Measurements from ENCODE around the gene HERC3.

The HERC3 gene

GRCh38 chr4:88661739-88662138 is 69.5 kb downstream of the HERC3 start:
- FAIRE-seq: no peak

GRCh38 chr4:88672987-88673386 is 80.7 kb downstream of the HERC3 start:
- FAIRE-seq: peak; percentile 51

GRCh38 chr4:88673886-88674285 is 81.6 kb downstream of the HERC3 start:
- no peak for FAIRE-seq

DNA sequence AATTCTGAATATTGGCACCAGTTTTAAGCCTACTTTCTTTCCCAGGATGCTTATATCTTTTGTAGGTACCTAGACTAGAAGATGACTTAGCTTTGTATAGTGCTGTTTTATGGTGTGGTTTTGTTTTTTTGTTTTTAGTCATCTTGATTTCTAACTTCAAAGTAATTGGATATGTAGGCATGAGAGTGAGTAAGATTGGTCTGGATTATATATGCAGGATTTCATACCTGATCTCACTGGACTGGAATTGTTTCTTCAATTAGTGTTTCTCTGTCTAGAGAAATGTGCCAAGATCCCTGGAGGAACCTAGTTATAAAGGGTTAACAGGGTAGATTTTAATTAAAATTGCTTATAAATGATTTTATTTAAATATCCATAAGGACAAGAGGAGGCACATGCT is 82.3 kb downstream of the HERC3 start:
- no peak for FAIRE-seq

DNA sequence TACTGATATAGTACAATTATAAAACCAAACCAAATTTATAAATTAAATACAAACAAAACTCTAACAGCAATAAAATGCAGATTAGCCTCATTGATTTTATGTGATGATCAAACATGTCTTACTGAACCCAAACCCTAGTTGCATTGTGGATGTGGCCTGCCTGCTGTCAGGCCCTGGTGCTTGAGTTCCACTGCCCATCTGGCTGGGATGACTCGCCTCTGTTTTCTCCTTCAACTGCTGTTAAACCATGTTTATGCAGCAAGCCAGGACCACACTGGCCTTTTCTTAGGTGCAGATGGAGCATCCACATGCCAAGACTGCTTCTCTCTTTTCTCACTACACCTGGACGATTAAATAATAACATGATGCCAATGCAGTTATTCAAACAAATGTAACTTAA is 82.7 kb downstream of the HERC3 start:
- FAIRE-seq: no peak

DNA sequence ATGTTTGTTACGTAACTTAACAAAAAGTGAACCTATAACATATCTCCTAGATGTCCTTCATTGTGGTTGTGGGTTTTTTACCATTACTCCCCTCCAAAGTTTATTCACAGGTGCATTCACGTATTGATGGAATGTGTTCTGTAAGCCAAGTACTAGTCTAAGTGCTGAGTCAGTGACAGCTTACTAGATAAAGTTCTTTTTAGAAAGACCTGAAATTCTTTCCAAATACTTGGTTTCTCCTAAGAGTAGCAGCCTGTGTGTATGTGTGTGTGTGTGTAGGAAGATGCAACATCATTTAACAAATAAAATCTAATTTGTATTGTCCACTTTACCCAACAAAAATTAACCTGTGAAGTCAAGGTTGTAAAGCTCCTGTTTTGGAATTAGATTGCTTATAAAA is 83.3 kb downstream of the HERC3 start:
- FAIRE-seq: no peak

DNA sequence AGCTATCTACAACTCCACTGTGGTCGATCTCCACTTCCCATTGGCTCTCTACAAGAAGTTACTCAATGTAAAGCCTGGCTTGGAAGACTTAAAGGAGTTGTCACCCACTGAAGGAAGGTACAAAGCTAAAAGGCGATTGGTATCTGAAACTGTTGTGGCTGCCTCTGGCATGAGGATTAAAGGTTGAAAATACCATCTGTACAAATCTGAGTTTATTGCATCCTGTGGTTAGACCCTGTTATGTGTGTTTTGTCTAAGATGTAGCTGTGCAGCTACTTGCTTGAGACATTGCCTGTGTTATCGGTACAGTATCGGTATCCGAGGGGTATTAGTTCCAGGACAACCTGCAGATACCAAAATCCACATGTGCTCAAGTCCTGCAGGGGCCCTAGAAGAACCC is 88.9 kb downstream of the HERC3 start:
- no peak for FAIRE-seq

- no peak for FAIRE-seq
These were observed 98.1 kb downstream of the HERC3 start for GRCh38 chr4:88690355-88690754.

DNA sequence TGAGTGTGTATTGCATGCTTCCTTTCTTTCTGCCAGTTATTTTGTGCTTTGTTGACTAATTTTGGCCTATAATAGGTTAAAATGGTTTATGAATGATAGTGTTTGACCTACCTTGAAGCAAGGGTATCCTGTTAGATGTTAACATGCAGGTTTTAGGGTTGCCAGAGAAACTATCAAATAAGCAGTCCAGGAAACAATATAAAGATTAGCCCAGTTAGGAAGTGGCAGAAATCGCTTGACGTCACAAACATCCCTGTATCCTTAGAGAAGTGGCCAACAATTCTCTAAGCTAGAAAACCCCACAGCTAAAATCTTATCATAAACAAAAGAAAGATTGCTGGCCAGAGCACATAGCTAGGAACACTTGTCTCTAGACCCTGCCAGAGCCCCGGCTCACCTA is 101.5 kb downstream of the HERC3 start:
- no peak for FAIRE-seq

GRCh38 chr4:88696630-88697029 is 104.3 kb downstream of the HERC3 start:
- FAIRE-seq: no peak

DNA sequence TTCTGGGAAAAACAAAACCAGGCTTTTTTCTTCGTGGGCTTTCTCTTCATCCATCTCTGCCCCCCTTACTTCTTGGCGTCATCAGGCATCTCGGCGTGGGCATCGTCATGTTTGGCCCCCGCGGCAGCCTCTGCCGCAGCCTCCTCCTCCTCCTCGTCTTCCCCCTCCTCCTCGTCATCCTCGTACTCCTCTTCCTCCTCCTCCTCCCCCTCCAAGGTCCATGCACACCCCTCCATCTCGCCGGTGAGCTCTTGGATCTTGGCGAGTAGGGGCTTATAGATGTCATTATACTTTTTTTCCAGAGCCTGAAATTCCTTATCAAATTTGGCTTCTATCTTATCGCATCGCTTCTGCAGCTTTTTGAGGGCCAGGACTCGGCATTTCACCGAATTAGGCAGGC is 104.9 kb downstream of the HERC3 start:
- no peak for FAIRE-seq

GRCh38 chr4:88697588-88698329 is 105.5 kb downstream of the HERC3 start, which contains the start of gene NAP1L5:
NAP1L5 (minus strand) TSS chr4:88697829; CDS start chr4:88697754, 75 bp downstream.
- no peak for FAIRE-seq

- FAIRE-seq: no peak
These were observed 106.2 kb downstream of the HERC3 start for GRCh38 chr4:88698519-88698918.

DNA sequence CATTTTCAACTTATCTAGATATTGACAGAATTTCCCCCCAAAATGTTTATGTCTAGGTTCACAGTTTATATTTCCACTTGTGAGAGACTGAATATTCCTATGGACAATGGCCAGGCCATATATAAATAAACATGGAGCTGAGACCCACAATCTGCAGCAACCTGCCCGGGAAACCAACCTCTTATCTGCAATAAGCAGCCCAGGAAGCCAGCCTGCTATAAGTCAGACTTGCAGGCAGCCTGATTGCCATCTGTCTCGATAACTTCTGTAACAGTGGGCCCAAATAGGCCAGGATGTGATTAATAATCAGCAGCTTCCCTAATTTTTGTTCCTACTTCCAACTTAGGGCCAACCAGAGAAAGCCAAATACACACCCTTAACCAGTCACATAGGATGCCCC is 110.5 kb downstream of the HERC3 start:
- FAIRE-seq: no peak

GRCh38 chr4:88705223-88705622 is 112.9 kb downstream of the HERC3 start:
- no peak for FAIRE-seq

DNA sequence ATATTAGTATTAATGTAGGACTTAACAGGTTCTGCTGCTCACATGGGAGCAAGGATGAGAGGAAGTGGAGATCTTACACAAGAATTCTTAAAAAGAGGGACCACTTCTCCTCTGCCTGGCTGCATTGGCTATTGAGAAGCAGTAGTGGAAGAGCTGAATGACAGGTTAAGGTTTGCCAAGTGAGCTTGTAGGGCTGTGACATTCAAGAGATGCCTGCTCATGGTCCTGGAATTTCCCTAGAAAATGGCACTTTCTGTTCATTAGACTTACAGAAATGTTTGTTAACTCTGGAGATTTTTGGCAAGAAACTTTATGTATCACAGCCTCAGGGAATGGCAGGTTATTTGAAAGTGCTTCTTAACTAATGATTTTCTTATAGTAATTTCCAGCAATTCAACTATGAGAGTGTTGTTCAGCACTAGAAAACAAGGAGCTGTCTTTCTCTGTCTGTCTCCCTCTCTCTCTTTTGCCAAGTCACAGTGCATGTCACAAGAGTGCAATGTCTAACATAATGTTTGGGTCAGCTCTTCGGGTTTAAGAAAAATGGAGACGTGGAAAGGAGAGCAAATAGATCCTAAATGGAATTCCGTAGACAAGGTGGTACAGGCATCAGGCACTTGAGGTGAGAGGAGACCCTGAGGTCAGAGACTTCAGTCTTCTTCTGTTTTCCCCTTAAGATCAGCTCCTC is 113.7 kb downstream of the HERC3 start:
- FAIRE-seq: no peak

DNA sequence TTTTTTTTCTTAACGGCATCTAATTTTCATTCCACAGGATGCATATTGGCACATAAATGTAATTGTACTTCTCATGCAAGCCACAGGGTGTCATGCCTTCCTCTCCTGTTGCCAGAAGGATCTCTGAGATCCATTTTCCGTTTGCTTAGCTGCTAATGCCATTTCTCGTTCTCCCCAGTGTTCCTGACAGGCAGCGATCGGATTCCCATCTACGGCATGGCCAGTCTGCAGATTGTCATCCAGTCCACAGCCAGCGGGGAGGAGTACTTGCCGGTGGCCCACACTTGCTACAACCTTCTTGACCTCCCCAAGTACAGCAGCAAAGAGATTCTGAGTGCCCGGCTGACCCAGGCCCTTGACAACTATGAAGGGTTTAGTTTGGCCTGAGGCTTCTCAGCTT is 114.3 kb downstream of the HERC3 start:
- no peak for FAIRE-seq

DNA sequence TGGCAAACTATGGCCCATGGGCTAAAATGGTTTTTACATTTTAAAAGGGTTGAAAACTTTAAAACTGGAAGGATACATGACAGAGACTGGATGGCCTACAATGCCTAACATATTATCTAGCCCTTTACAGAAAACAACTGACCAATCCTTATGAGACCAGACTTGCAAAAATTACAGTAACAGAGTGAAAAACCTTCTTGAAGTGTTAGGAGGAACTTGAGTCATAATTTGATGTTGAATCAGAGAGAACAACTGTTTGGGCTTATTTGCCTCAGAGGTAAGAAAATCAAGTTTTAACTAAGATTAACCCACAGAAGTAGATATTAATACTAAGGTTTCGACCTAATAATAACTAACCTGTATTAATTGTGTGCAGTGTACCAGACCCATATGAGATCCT is 117.7 kb downstream of the HERC3 start:
- no peak for FAIRE-seq

- FAIRE-seq: no peak
These were observed 121.5 kb downstream of the HERC3 start for GRCh38 chr4:88713782-88714181.

DNA sequence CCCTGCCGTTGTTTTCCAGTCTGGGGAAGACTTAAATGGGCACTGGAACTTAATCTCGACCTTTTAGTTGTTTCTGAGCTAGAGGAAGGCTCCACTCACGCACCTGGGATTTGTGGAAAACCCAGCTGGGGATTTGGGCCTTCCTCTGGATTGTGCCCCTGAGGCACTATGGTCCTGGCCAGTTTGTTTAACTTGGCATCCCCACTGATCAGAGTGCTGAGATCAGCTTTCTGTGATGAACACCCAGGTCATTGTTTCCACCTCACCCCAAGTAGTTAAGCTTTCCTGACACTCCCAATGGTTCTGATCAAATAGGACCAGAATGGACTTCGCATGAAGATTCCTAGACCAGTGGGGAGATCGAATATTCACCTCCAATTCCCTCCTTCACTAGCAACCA is 125.8 kb downstream of the HERC3 start:
- no peak for FAIRE-seq

GRCh38 chr4:88719381-88719780 is 127.1 kb downstream of the HERC3 start:
- no peak for FAIRE-seq

DNA sequence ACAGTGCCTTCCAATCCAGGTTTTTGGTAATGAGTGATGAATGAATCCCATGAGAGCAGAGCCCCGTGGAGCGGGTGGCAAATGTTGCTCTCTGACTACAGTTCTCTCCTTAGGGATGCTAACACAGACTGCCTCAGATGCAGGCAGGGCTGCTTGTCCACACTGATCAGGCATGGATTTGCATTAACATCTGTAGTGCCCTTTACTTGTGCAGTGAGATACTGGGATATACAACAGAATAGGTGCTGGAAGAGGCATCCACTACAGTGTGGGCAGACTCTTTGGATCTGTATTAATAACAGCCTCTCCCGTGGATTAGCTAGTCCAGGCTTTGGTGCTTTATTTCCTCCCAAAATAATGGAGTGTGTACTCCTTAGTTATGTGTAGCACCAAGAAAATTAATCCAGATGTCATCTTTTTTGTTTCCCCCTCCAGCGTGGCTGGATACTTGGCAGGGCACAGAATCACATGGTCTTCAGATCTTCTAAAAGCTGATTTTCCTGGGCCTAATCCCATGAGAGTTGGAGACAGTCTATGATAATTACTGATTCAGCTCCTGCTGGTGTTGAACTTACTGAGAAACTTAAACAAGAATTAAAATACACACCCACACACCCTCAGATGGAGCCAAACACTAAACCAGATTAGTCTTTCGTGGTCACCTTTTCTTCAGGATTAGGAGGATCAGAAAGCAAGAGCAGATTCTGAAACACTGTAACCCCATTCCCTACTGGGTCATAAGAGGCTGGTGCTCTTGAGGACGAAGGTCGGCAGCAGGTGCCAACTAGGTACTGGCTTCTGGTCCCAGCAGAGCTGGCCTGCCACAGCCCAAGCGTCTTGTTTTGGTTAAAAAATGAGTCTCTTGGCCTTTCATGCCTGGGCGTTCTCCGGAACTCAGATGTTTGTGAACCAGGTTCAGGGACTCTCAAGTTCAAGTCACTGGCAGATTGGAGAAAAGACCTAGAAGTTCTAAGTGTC is 128.5 kb downstream of the HERC3 start:
- FAIRE-seq: no peak

GRCh38 chr4:88722276-88722780 is 130.0 kb downstream of the HERC3 start:
- no peak for FAIRE-seq

All from TTC549 (cell line).